ENCODE results near the gene TMEM145.

DNA sequence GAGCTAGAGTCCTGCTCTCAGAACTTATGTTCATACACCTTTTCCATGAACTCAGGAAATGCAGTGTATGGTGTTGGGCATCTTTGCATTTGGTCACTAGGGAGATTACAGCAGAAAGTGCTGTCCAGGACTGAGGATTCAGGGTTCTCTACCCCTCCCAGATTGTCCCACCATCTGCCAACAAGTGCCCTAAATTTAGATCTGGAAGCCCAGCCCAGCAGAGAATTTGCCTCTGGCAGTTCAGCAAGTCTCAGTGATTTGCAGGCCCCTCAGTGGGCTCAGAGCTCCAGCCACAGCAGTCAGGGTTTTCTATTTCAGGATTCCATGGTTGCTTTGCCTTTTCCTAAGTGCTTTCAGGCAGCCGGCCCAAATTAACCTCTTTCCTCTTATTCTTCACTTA is 53.6 kb downstream of the TMEM145 start:
- TF ChIP-seq, protein P1, sequence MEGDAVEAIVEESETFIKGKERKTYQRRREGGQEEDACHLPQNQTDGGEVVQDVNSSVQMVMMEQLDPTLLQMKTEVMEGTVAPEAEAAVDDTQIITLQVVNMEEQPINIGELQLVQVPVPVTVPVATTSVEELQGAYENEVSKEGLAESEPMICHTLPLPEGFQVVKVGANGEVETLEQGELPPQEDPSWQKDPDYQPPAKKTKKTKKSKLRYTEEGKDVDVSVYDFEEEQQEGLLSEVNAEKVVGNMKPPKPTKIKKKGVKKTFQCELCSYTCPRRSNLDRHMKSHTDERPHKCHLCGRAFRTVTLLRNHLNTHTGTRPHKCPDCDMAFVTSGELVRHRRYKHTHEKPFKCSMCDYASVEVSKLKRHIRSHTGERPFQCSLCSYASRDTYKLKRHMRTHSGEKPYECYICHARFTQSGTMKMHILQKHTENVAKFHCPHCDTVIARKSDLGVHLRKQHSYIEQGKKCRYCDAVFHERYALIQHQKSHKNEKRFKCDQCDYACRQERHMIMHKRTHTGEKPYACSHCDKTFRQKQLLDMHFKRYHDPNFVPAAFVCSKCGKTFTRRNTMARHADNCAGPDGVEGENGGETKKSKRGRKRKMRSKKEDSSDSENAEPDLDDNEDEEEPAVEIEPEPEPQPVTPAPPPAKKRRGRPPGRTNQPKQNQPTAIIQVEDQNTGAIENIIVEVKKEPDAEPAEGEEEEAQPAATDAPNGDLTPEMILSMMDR (IDR thresholded peaks at IDR 0.05; ENCODE audit: low read depth, low read length), result no peak
- TF ChIP-seq EZH2phosphoT487 (IDR thresholded peaks at IDR 0.05; ENCODE audit: low read depth), result no peak

All from OCI-LY3 (cell line).